NK-92 (cell line): ENCODE results near the gene PPP2R5A.
"Not testable (repeated sequence)": the region's sequence is repeated elsewhere in the genome, so short reads cannot be mapped to it uniquely, and the experiment has no call there.

Experiments
- DNase-seq: peaks from one replicate; lab custom pipeline; 2025; ENCODE audit not compliant: unreplicated experiment; lab: John Stamatoyannopoulos, UW

PPP2R5A gene

GRCh38 chr1:212295579-212295978 lies 10.4 kb downstream of the PPP2R5A start:
- no peak for DNase-seq

- no peak for DNase-seq
Measured at GRCh38 chr1:212297338-212297737, 12.1 kb downstream of the PPP2R5A start.

DNA sequence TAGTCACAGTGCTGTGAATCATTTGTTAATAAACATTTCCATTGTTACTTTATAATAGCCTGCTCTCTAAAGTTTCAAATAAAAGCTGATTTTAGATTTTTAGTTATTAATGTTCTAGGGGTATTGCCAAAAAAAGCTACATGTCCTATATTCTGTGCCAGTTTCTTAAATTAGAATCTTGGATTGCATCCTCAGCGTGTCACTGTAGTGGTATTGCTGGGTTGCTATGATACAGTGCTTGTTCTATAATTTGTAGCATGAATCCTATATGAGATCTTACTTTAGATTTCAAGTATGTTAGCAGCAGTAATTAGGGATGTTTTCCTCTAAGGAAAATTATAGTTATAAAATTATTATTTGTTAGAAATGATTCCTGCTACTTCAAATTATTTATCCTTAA lies 16.4 kb downstream of the PPP2R5A start:
- DNase-seq, result no peak

GRCh38 chr1:212302745-212303383 lies 17.7 kb downstream of the PPP2R5A start:
- no peak for DNase-seq

DNA sequence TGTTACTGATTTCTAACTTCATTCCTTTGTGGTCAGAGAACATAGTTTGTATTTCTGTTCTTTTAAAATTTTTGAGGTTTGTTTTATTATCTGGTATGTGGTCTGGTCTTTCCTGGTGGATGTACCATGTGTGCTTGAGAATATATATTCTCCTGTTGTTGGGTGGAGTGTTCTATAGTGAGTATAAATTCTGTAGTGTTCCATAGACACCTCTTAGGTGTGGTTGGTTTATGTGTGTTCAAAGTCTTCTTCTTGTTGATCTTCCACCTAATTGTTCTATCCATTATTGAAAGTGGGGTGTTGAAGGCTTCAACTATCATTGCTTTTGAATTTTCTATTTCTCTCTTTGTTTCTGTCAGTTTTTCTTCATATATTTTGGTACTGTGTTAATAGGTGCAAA lies 20.1 kb downstream of the PPP2R5A start:
- no peak for DNase-seq

DNA sequence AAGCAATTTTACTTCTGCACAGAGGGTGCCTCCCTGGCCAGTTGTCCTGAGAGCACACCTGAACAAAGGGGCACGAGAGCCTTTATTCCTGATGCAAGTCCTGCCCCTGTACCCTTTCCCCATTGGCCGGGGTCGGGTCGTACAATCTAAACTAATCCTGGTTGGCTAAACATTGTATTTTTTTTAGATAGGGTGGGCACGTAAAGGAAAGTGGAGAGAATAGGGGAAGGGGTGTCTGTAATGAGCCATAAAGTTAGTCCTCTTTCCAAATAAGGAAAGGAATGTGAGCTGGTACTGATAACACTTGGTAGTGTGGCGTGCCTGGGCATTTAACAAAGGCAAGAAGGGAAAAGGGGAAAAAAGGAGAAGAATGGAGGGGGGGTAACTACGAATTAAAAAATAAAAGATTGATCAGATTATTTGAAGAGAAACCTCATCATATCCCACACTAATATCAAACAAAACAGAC lies 20.8 kb downstream of the PPP2R5A start:
- DNase-seq, result not testable (repeated sequence)

- no peak for DNase-seq
Measured at GRCh38 chr1:212309967-212310366, 24.8 kb downstream of the PPP2R5A start.

DNA sequence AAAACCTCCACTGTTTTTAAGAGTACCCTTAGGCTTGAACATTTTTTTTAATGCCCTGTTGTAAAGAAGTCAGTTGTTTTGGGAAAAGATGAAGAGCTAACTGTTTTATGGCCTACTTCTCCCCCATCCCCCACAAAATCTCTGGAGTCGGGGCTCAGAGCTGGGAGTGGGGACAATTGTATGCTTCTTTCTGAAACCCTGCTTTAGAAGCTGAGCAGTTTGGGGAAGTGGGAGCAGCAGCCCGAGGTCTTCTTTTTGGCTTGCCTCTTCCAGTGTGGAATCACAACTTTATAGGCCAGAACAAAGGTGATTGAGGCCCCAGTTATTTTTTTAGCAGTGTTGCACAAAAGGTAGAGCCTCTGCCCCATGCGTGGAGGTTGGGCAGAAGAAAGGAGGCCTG lies 25.2 kb downstream of the PPP2R5A start:
- no peak for DNase-seq

DNA sequence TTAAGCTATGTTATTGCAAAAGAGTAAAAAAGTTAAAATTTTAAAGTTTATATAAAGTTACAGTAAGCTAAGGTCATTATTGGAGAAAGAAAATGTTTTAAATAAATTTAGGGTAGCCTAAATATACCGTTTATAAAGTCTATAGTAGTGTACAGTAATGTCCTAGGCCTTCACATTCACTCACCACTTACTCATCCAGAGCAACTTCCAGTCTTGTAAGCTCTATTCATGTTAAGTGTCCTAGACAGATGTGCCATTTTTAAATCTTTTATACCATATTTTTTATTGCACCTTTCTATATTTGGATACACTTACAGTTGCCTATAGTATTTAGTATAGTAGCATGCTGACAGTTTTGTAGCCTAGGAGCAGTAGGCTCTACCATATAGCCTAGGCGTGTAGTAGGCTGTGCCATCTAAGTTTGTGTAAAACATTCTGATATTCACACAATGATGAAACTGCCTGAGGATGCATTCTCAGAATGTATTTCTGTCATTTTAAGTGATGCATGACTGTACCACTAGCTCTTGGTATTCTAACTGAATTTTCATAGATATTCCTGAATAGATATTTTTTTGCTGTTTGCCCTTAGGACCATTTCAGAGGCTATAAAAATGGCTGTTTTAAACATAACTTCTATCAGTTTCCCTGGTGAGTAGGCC lies 26.8 kb downstream of the PPP2R5A start:
- no peak for DNase-seq

GRCh38 chr1:212313616-212314015 lies 28.4 kb downstream of the PPP2R5A start:
- DNase-seq, result no peak

DNA sequence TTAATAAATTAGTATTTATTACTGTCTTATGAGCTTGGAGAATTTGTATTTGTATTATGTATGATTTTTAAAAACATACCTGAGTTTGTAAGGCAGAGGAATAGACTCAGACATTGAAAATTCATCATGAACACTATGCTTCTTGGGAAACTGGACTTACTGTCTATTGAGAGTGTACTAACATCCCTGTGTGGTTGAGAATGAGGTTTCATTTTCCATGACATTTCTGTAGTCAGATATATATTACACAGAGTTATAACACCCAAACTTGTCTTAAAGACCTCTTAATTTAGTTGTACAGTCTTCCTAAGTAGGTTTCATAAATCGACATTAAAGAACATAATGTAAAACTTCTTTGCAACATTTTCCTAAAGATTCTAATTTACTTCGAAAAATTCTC lies 30.0 kb downstream of the PPP2R5A start:
- no peak for DNase-seq

DNA sequence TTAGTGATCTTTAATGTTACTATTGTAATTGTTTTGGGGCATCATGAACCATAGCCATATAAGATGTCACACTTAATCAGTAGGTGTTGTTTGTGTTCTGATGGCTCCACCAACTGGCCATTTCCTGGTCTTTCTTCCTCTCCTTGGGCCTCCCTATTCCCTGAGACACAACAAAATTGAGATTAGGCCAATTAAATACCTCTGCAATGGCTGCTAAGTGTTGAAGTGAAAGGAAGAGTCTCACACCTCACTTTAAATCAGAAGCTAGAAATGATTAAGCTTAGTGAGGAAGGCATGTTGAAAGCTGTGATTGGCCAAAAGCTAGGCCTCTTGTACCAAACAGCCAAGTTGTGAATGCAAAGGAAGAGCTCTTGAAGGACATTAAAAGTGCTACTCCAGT lies 30.7 kb downstream of the PPP2R5A start:
- no peak for DNase-seq

- no peak for DNase-seq
Measured at GRCh38 chr1:212317916-212318315, 32.7 kb downstream of the PPP2R5A start.

- not testable (repeated sequence) for DNase-seq
Measured at GRCh38 chr1:212321031-212321430, 35.8 kb downstream of the PPP2R5A start.

- no peak for DNase-seq
Measured at GRCh38 chr1:212323066-212323465, 37.9 kb downstream of the PPP2R5A start.

DNA sequence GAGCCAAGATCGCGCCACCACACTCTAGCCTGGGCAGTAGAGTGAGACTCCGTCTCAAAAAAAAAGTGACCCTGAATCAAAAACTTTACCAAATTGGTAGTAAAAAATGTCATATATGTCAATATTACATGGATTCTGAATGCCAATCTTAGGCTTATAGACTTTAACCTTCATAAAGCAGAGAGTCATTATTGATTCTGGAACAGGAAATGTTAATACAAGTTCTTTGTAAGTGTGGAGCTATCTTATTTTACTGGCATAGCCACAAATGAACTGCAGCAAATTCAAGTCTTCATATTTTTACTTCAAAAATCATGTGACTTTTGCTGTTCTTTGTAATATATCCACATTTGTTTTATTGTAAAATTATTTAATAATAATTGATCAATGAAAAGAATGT lies 41.3 kb downstream of the PPP2R5A start:
- no peak for DNase-seq

- DNase-seq, result no peak
Measured at GRCh38 chr1:212328248-212328647, 43.0 kb downstream of the PPP2R5A start.

- DNase-seq, result no peak
Measured at GRCh38 chr1:212329105-212329504, 43.9 kb downstream of the PPP2R5A start.

GRCh38 chr1:212341090-212341489 lies 55.9 kb downstream of the PPP2R5A start:
- no peak for DNase-seq

DNA sequence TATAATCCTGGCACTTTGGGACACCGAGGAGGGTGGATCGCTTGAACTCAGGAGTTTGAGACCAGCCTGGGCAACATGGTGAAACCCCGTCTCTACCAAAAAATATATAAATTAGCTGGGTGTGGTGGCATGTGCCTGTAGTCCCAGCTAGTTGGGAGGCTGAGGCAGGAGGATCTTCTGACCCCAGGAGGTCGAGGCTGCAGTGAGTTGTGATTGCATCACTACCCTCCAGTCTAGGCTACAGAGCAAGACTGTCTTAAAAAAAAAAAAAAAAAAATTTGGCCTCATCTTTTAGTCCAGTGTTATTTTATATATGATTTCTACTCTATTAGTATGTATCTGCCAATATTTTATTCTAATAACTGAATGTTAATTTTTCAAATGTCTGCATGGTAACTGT lies 59.7 kb downstream of the PPP2R5A start:
- no peak for DNase-seq

DNA sequence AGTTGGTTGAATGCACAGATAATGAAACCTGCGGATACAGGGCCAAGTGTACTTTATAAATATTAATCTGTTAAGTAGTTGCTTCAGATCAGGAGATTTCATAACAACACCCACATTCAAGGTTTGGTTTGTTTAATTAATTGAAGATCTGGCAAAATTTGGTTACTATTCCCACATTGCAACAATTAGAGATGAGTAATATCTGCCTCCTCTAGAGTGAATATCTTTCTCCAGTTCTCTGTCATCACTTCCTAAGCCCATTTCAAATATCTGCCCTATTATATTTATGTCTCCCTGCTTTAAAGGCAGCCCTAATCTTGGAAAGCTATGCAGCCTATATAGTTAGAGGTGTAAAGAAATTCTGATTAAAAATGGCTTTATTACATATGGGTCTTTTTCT lies 61.4 kb downstream of the PPP2R5A start:
- no peak for DNase-seq

DNA sequence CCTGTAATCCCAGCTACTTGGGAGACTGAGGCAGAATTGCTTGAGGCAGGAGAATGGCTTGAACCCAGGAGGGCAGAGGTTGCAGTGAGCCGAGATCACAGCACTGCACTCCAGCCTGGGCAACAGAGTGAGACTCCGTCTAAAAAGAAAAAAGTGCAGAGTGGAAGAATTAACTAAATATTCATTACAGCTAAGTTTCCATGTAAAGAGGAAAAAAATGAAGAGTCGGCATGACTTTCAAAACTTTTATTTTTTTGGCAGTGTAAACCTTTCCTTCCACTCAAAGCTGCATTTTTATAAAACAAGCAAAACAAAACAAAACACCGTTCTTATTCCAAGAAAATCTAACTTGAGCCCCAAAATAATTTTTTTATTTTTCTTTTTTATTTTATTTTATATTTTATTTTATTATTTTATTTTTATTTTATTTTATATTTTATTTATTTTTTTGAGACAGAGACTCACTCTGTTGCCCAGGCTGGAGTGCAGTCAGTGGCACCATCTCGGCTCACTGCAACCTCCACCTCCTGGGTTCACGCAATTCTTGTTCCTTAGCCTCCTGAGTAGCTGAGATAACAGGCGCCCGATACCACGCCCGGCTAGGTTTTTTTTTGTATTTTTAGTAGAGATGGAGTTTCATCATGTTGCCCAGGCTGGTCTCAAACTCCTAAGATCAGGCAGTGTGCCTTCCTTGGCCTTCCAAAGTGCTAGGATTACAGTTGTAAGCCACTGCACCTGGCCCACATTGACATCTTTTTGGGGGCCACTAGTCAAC lies 66.6 kb downstream of the PPP2R5A start:
- DNase-seq, result no peak
